Common myeloid progenitor, CD34-positive (primary cell): Measurements from ENCODE around the gene ASGR2.

ENCODE experiments used
- CTCF ChIA-PET: fragments of 350-600 bp; sonication (Branson Sonifier 250); formaldehyde crosslinking; loops from one replicate; lab custom pipeline; 2021; ENCODE audit warnings: antibody characterized with exemption; lab: Charles Lee
- POLR2A ChIA-PET: fragments of 350-600 bp; sonication (Branson Sonifier 250); formaldehyde crosslinking; loops from one replicate; lab custom pipeline; 2021; ENCODE audit warnings: antibody characterized with exemption; lab: Charles Lee
- DNase-seq, 3 donors: peaks; one replicate each; pipeline versions ENCODE4 v3.0.0 to v3.0.0-alpha.2; 2013
- H3K27ac ChIP-seq, 2 experiments: 1 replicate in 1 of 2; 2 replicates in 1 of 2; pipeline ENCODE4 v1.7.0; 2013; ENCODE audit warnings: inconsistent platforms in 2 of 2, low read length in 2 of 2, mild to moderate bottlenecking in 2 of 2, low read depth in 1 of 2, moderate library complexity in 1 of 2; ENCODE audit not compliant: severe bottlenecking in 2 of 2, insufficient read depth in 1 of 2, poor library complexity in 1 of 2
- H3K27me3 ChIP-seq, 5 experiments: replicated peaks in 2 of 5; 1 replicate in 3 of 5; 2 replicates in 2 of 5; pipeline versions ENCODE4 v1.6.1 to v1.7.0; 2013; ENCODE audit warnings: low read length in 4 of 5, mild to moderate bottlenecking in 2 of 5, moderate library complexity in 2 of 5, inconsistent platforms in 1 of 5; ENCODE audit not compliant: insufficient read depth in 5 of 5, control insufficient read depth in 4 of 5
- H3K36me3 ChIP-seq, 4 experiments: 1 replicate in 2 of 4; 2 replicates in 2 of 4; pipeline versions ENCODE4 v1.6.1 to v1.7.0; 2013; ENCODE audit warnings: low read length in 3 of 4, control low read depth in 1 of 4, mild to moderate bottlenecking in 1 of 4; ENCODE audit not compliant: control insufficient read depth in 4 of 4, insufficient read depth in 4 of 4
- H3K4me1 ChIP-seq, 4 experiments: 1 replicate in 3 of 4; 2 replicates in 1 of 4; pipeline versions ENCODE4 v1.6.1 to v1.7.1; 2013; ENCODE audit warnings: low read length in 3 of 4, mild to moderate bottlenecking in 3 of 4, control low read depth in 1 of 4, inconsistent platforms in 1 of 4, moderate library complexity in 1 of 4; ENCODE audit not compliant: control insufficient read depth in 4 of 4, insufficient read depth in 4 of 4; ENCODE audit errors: control extremely low read depth in 1 of 4
- H3K4me3 ChIP-seq, 7 experiments: 1 replicate in 4 of 7; 2 replicates in 3 of 7; pipeline versions ENCODE4 v1.5.1 to v1.7.0; 2013; ENCODE audit warnings: mild to moderate bottlenecking in 7 of 7, low read length in 6 of 7, moderate library complexity in 6 of 7, inconsistent platforms in 2 of 7, low read depth in 2 of 7, control low read depth in 1 of 7; ENCODE audit not compliant: insufficient read depth in 4 of 7, control insufficient read depth in 1 of 7; ENCODE audit errors: extremely low read depth in 1 of 7
- H3K9me3 ChIP-seq, 5 experiments: 1 replicate in 4 of 5; 2 replicates in 1 of 5; pipeline versions ENCODE4 v1.6.1 to v1.7.1; 2013; ENCODE audit warnings: low read length in 4 of 5, mild to moderate bottlenecking in 2 of 5, inconsistent platforms in 1 of 5, low read depth in 1 of 5, moderate library complexity in 1 of 5; ENCODE audit not compliant: control insufficient read depth in 4 of 5, insufficient read depth in 2 of 5; ENCODE audit errors: control extremely low read depth in 1 of 5
- WGBS: methylation state at CpG from one replicate; pipeline ENCODE4 v1.1.5; 2013; ENCODE audit not compliant: insufficient coverage; 5-methylcytosine and 5-hydroxymethylcytosine counted together

ASGR2 gene

GRCh38 chr17:7109461-7110322 is 4.9 kb downstream of the ASGR2 start:
- no peak for DNase-seq
- H3K27me3 ChIP-seq, result no peaks in the 10 kb centered on the region
- 86% methylated on average over 9 of the region's 10 CpGs for WGBS
- H3K4me3 ChIP-seq, result no peak overlapping the region
- peaks cover 0 to 2% (median 0%) of the 10 kb centered on the region in 5 experiments for H3K9me3 ChIP-seq
- no peaks in the 10 kb centered on the region for H3K36me3 ChIP-seq
- no peak overlapping the region for H3K27ac ChIP-seq
- H3K4me1 ChIP-seq, result peaks cover 0 to 26% (median 18%) of the 10 kb centered on the region in 4 experiments
- POLR2A ChIA-PET, result no interaction called here
- CTCF ChIA-PET, result interaction anchor here (0.9 to 3.2 kb wide), 5 partner anchors 11 to 63 kb away, joined by 3 to 15 read pairs (median 3); no protein-coding TSS in a partner anchor

- Histone ChIP-seq H3K4me1 (peaks cover 0 to 19% (median 10%) of the 10 kb centered on the region in 4 experiments), H3K4me3 (no peak overlapping the region), H3K27ac (no peak overlapping the region), H3K9me3 (peaks cover 0 to 2% (median 0%) of the 10 kb centered on the region in 5 experiments), H3K27me3 (no peaks in the 10 kb centered on the region), H3K36me3 (no peaks in the 10 kb centered on the region)
- 100% methylated on average over 3 of the region's 9 CpGs for WGBS
- CTCF ChIA-PET, result interaction anchor here (0.8 to 1.0 kb wide), 3 partner anchors 24 to 68 kb away, joined by 3 to 4 read pairs (median 3); no protein-coding TSS in a partner anchor
- POLR2A ChIA-PET, result no interaction called here
- DNase-seq, result no peak
Observed at GRCh38 chr17:7108981-7109380, 5.6 kb downstream of the ASGR2 start.

DNA sequence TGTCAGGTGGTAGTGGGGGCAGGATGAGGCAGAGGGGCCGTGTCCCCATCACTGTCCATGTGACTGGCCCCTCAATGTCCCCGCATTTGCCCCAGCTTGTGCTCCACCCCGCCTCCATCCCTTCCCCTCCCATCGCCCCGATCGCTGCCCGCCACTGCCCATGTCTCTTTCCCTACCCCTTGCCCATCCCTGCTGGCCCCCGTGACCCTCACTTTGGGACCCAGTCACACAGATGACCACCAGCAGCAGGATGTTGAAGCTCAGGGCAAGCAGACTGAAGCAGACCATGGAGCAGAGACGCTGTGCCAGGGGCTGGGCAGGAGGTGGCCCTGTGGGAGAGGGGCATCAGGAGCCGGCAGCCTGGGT is 6.1 kb downstream of the ASGR2 start:
- 98% methylated on average over 7 of the region's 10 CpGs for WGBS
- POLR2A ChIA-PET, result no interaction called here
- CTCF ChIA-PET, result interaction anchor here (0.8 kb wide), 1 partner anchor 68 kb away, joined by 4 read pairs; no protein-coding TSS in a partner anchor

DNA sequence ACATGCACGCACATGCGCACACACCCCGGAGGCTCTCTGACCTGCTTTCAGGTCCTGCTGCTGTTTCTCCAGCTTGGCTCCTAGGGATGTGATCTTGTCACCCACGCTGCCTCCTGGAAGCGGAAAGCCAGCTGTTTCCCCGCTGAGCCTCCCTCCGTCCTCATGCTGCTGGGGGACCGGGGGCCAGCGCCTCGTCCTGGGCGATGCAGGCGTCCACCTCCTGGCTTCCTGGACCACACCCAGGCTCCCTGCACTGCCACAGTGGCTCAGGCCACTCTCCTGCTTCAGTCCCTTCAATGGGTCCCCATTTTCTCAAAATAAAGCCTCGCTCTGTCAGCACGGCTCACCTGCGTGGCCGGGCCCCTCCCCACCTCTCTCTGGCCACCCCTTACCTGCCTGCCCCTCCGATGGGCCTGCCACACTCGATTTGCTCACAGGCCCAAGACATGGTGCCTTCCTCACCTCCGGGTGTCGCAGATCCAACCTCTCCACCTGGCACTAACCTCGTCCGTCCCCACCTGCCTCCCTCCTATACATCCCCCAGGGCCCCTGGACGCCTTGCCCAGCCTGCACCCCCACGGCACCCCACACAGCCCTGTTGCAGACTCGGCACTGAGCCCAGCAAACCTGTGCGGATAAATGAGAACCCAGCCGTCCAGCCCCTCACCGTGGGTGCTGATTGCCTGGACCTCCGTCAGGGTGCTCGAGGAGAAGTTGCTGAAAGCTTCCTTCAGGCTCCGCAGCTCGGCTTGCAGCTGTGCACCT is 6.6 kb downstream of the ASGR2 start:
- POLR2A ChIA-PET, result no interaction called here
- no peaks in the 10 kb centered on the region for H3K36me3 ChIP-seq
- no peak overlapping the region for H3K27ac ChIP-seq
- CTCF ChIA-PET, result no interaction called here
- peaks cover 0 to 2% (median 0%) of the 10 kb centered on the region in 5 experiments for H3K9me3 ChIP-seq
- WGBS, result 90% methylated on average over 32 of the region's 32 CpGs
- H3K4me1 ChIP-seq, result peaks cover 0 to 12% (median 4%) of the 10 kb centered on the region in 4 experiments
- no peak for DNase-seq
- no peak overlapping the region for H3K4me3 ChIP-seq
- H3K27me3 ChIP-seq, result no peaks in the 10 kb centered on the region

More for the DNA sequence above, 6.1 kb downstream of the ASGR2 start:
- Histone ChIP-seq H3K36me3 (no peaks in the 10 kb centered on the region), H3K9me3 (peaks cover 0 to 2% (median 0%) of the 10 kb centered on the region in 5 experiments), H3K27me3 (no peaks in the 10 kb centered on the region), H3K4me3 (no peak overlapping the region), H3K27ac (no peak overlapping the region), H3K4me1 (peaks cover 0 to 15% (median 6%) of the 10 kb centered on the region in 4 experiments)
- DNase-seq, result no peak

GRCh38 chr17:7107012-7107754 is 7.4 kb downstream of the ASGR2 start:
- no peaks in the 10 kb centered on the region for H3K36me3 ChIP-seq
- DNase-seq, result no peak
- peaks cover 0 to 11% (median 3%) of the 10 kb centered on the region in 4 experiments for H3K4me1 ChIP-seq
- no peak overlapping the region for H3K4me3 ChIP-seq
- ChIA-PET CTCF (no interaction called here), POLR2A (no interaction called here)
- no peaks in the 10 kb centered on the region for H3K27me3 ChIP-seq
- WGBS, result 95% methylated on average over 17 of the region's 20 CpGs
- no peak overlapping the region for H3K27ac ChIP-seq
- H3K9me3 ChIP-seq, result peaks cover 0 to 2% (median 0%) of the 10 kb centered on the region in 5 experiments

GRCh38 chr17:7102421-7102820 is 12.2 kb downstream of the ASGR2 start:
- H3K36me3 ChIP-seq, result no peaks in the 10 kb centered on the region
- DNase-seq, result no peak
- ChIA-PET POLR2A (no interaction called here), CTCF (interaction anchor here (1.6 to 1.7 kb wide), 2 partner anchors 29 to 31 kb away, joined by 5 read pairs; no protein-coding TSS in a partner anchor)
- 100% methylated on average over 5 of the region's 6 CpGs for WGBS
- no peak overlapping the region for H3K27ac ChIP-seq
- no peaks in the 10 kb centered on the region for H3K4me1 ChIP-seq
- H3K27me3 ChIP-seq, result peaks cover 0 to 2% (median 0%) of the 10 kb centered on the region in 5 experiments
- H3K9me3 ChIP-seq, result no peaks in the 10 kb centered on the region
- no peak overlapping the region for H3K4me3 ChIP-seq
